ENCODE results near the gene FOXN3.
A peak's percentile ranks its signal among the peaks of the same experiment; 100 is the strongest.

Gene FOXN3

DNA sequence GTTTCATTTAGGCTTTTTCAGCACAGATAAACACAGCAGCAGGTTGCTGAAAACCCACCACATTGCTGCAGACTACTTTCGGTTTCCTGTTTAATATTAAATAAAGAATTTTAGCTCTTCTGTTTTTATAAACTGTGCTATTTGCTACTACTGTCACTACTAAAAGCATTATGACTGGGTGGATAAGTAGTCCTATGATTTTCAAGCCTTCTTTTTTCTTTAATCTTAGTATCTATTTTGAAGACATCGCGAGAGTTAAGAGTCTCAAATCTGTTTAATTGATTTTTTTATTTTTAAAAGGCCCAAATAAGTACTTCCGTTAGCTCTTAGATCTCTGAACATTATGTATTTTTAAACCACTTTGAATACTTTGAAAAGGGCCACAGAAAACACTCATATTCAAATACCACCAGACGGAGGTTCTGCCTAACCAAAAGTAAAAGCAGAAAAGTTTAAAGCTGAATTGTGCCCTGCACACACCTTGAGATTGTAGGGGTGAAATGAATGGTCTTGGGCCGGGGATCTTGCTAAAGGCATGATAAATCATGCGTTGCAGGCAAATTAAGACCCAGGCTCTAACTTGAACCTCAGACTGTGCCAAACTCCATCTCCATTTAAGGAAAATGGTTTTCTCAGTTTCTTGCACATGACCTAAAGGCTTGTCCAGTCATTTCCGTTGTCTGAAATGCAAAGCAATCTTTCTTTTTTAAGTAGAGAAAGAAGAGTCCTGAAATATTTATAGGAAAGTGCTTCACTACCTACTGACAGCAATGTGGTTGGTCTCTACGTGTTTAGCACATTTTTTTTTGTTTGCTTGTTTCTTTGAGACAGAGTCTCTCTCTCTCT lies 13.6 kb upstream of the FOXN3 start:
- peak; percentile 69 for DNase-seq

- no peak for DNase-seq
These were observed 12.5 kb upstream of the FOXN3 start for GRCh38 chr14:89429199-89430181.

GRCh38 chr14:89428546-89429198 lies 11.6 kb upstream of the FOXN3 start:
- DNase-seq: no peak

GRCh38 chr14:89428173-89428523 lies 11.1 kb upstream of the FOXN3 start:
- DNase-seq: no peak

DNA sequence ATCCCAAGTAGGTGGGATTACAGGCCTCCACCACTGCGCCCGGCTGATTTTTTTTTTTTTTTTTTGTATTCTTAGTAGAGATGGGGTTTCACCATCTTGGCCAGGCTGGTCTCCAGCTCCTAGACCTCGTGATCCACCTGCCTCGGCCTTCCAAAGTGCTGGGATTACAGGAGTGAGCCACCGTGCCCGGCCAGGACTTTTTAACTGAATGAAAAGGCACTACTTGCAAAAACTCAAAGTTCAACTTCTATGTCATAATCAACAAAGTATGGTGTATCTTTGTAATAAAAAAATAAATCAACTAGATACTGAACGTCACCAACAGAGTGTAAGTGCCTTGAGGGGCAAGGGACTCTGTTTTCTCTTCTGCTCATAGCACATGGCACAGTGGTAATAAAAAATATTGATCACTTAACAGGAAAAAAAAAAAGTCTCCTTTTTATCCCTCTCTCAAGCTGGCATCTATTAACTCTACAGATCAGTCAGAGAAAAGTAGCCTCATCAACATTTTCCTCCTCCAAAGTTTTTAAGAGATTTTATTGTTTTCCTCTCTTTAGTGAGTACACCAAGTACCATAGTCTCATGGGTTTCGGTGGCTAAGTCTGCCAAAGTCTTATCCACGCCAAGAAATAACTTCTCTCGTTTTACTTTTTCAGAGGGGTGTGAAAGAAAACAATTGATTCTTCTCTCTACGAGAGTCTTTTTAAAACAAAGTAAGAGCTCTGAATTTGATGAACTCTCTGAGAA lies 10.6 kb upstream of the FOXN3 start:
- DNase-seq: no peak

DNA sequence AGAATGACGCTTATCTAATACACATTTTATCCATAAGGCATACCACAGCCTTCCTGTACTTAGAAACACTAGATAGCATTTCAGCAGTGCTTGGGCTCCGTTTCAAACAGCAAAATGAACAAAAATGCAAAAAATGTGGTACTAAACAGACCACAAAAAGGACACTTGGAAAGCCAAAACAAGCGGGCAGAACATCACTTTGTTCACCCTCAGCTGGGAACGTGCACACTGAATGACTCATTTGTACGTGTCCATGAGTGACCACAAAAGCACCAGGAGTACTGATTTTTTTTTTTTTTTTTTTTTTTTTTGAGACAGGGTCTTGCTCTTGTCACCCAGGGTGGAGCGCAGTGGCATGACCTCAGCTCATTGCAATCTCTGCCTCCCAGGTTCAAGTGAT lies 8.9 kb upstream of the FOXN3 start:
- DNase-seq: peak; percentile 41

- no peak for DNase-seq
These were observed 7.2 kb upstream of the FOXN3 start for GRCh38 chr14:89424241-89424640.

DNA sequence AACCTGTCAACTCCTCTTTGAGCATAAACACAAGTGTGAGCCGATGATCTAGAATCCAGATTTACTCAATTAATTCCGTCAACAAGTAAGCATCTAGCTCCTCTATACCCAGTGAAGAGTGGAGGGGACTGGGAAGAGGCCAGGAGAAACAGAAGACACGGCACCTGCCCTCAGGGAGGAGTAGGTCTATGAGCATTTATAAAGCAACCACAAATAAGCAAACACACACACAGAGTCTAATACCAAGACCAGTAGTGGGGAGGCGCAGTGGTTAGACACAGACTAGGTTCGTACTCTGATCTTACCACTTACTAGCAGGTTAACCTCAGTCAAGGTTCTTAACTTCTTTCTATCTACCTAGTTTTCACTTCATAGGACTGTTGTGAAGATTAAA lies 5.9 kb upstream of the FOXN3 start:
- no peak for DNase-seq

DNA sequence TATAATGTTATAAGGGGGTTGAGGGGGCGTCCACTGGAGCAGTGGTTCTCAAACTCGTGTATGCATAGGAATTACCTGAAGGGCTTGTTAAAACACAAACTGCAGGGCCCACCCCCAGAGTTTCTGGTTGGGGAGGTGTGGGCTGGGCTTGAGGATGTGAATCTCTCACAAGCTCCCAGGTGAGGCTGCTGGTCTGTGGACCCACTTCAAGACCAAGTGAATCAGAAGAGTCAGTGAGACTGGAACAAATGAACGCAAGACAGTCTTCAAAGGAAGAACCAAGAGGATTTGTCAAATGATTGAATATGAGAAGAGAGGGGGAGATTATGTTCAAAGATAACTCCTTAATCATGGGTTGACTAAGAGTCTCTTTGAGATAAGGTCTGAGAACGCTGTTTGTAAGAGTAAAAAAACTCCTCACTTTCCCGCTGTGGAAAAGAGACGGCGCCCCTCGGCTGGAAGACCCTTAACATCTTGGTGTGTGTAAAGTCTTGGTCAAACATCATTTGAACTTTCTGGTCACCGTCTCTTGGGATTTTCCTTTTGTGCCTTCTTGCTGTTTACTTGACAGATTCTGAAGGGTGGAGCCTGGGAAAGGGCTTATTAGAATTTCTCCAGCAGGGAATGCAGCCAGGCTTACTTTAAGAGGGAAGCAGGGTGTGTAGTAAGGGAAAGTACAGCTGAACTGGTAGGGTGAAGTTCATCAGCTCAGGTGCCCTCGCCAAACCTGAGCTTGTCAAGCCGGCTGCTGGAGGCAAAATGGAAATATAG lies 5.3 kb upstream of the FOXN3 start:
- no peak for DNase-seq

GRCh38 chr14:89420502-89420901 lies 3.5 kb upstream of the FOXN3 start:
- no peak for DNase-seq

GRCh38 chr14:89419973-89420482 lies 3.0 kb upstream of the FOXN3 start:
- no peak for DNase-seq

DNA sequence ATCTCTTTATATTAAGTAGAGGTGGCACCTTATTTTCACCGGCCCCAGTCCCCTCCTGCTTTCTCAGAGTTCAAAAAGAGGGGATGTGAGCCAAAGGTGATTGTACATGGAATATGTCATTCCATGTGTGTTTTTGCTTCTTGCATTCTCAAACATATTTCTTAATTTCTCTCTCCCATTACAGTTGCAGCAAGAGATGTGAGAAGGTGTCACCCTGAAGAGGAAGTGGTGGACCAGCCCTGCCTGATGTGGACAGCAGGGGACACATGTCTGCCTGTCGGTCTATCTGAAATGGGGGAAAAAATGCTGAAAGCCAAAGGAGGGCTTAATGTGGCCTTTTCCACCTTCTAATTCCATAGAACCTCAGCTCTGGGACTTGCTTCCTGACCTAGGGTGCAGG lies 1.9 kb upstream of the FOXN3 start:
- peak; percentile 56 for DNase-seq

- DNase-seq: peak; percentile 32
These were observed 1.4 kb upstream of the FOXN3 start for GRCh38 chr14:89418452-89418851.

DNA sequence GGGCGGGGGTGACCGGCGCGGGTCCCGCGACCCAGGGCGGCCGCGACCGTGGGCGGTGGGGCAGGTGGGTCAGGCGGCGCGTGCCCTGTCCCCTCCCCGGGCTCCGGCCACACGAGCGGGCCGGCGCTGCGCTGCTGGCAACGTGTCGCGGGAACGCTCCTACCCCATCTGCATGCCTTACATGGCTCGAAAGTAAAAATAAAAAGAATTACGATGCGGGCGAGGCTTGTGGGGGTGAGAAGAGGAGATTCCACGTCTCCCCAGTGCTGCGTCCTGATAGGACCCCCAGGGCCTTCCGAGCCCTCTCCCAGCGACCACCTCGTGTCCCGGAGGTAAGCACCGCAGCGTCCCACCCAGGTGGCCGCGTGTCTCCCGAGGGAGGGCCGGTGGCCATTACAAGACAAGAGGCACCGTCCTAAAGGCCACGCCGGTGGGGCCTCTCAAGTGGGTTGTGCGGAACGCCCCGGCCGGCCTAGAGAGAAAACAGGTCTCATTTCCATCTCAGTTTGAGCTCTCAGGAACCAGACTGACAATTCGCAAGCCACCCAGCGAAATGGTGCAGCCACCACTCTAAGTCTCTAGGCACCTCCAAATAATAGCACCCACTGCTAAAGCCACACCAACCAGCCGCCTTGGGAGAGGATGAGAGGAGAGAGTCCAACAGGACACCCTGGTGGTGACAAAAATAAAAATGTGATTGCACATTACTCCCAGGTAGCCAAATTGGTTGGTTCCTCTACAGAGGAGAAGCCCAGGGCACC lies 612 bp upstream of the FOXN3 start:
- DNase-seq: peak; percentile 72

GRCh38 chr14:89416002-89416995 lies 734 bp downstream of the FOXN3 start:
- peak; percentile 99 for DNase-seq

GRCh38 chr14:89415159-89415558 lies 1.9 kb downstream of the FOXN3 start:
- no peak for DNase-seq

DNA sequence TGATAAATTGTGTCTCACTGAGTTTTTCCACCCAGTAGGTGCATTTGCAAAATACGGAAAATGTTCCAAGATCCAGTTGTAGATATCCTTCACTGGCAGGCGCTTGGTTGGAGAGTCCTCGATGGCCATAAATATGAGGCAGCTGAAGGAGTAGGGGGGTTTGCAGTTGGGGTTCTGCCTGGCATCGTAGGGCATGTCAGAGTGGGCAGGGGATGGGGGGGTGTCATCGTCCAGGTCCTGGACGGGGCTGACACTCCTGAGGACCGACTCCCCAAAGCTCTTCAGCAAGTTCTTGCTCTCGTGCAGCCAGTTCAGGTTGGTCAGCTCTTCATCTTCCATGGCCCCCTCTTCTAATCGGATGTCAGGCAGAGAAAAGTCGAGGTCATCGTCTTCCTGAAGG lies 5.1 kb downstream of the FOXN3 start:
- DNase-seq: no peak

GRCh38 chr14:89409961-89410360 lies 7.1 kb downstream of the FOXN3 start:
- DNase-seq: no peak

DNA sequence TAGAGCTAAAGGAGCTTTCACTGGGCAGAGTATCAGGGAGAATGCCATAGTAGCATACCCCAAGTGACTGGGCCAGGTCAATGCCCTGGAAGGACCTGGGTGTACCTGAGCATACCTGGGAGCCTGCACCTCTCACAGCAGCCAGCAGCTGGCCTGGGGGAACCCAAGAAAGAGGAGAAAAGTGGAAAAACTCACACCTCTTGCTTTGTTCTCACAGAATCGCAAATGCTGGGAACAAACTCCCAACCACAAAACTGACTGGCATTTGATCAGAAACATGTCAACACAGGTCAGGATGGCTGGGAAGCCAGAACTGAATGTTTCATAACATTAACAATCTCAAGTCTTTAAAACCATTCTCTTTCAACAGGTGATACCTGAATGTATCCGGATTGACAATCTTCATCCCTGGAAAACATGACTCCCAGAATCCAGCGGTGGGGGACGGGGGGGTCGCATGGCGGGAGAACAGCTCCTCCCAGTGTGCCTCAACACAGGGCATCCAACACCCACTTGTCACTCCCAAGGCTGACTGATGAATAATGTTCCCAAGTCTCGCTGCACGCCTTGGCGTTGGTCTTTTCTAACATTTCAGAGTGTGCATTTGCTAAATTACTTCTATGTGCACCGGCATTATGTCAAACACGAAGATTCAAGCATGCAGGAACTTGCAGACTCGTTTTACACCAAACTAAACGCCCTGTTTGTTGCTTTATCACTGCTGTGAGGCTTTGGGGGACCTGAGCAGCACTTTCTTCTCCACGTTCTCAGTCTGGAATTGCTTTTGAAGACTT lies 7.9 kb downstream of the FOXN3 start:
- DNase-seq: no peak
